Stimulated activated CD8-positive, alpha-beta memory T cell treated with anti-CD3 and anti-CD28 coated beads, Interleukin-7, amount 100 ng/mL, for 24 hours (primary cell): ENCODE data around the gene BTG2.
"Not testable (repeated sequence)": the region's sequence is repeated elsewhere in the genome, so short reads cannot be mapped to it uniquely, and the experiment has no call there.

ENCODE experiments used
- DNase-seq: peaks from one replicate; pipeline ENCODE4 v3.0.0-alpha.2; 2020; ENCODE audit warnings: low read depth

Gene BTG2

DNA sequence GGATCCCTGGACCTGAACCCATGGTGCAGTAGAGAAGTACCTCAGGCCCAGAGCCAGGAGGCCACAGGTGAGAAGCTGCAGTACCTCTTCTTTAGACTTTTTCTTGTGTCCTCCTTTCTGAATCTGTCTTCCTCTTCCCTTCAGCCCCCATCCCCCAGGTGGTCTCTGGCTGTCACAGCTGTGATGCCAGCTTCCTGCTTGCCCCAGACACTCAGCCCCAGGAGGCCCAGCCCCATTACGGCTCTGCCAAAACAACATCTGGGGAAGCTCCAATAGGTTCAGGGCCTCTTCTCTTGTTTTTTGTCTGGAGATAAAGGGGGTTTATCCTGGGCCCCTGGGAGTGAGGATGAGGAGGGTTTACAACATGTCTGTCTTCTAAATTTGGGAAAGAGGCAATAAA lies 9.5 kb upstream of the BTG2 start:
- DNase-seq = no peak

DNA sequence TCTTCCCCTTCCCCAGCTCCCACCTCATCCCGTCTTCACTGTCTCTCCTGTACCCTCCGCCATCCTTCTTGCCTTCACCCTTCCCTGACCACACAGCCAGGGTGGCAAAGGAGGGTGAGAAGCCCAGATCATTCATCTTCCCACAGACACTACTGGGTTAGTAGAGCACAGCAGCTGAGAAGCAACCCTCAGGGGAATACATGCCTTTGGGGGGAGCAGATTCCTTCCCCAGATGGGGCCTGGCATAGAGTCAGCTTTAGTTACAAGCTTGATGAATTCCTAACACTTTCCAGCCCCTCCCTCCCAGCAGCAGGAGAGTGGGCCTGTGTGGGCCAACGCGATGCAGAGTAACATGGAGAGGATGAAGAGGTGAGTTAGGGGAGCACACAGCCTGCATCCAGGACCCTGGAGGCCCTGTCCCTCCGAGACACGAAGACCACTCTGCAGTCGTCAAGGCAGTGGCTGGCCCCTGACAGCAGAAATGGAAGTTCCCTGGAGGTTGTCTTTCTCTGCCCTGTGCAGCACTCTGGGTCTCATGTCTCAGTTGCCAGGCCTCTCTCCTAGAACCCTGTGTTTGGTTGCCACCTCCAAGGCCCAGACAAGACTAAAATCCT lies 8.8 kb upstream of the BTG2 start:
- no peak for DNase-seq

DNA sequence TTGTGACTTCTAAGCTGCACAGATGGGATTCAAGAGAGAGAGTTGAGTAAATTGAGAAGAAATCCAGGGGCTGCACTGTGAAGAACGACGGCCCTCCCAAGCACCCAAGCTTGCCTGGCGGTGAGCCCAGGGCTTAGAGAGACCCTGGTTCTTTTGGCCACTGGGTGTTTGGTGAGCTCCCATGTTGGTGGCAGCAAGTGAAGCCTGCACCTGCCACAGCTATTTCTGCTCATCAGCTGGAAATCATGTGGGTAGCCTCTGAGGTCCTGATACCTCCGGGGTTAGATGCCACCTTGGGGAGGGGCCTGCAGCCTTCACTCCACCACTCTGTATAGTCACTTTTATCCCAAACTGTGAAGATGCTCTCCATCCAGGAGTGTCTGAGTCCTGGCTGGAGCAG lies 6.2 kb upstream of the BTG2 start:
- no peak for DNase-seq

DNA sequence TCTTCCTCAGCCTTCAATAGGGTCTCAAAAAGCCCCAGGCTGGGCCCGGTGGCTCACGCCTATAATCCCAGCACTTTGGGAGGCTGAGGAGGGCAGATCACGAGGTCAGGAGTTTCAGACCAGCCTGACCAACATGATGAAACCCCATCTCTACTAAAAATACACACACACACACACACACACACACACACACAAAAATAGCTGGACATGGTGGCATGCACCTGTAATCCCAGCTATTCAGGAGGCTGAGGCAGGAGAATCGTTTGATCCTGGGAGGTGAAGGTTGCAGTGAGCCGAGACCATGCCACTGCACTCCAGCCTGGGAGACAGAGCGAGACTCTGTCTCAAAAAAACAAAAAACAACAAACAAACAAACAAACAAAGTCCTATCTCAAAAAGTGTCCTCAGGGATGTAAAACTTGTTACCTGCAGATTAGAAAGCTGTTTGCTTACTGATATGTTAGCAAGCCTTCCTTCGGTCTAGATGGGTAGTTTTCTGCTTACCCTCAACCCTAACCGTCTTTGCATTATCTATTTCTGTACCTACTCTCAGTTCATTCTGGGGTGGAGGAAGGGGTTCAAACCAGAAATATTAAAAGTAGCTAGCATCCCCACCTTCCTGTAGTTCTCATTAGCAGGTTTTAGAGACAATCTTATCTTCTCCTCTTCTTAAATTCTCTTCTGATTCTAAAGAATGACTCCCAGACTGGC lies 5.4 kb upstream of the BTG2 start:
- not testable (repeated sequence) for DNase-seq

DNA sequence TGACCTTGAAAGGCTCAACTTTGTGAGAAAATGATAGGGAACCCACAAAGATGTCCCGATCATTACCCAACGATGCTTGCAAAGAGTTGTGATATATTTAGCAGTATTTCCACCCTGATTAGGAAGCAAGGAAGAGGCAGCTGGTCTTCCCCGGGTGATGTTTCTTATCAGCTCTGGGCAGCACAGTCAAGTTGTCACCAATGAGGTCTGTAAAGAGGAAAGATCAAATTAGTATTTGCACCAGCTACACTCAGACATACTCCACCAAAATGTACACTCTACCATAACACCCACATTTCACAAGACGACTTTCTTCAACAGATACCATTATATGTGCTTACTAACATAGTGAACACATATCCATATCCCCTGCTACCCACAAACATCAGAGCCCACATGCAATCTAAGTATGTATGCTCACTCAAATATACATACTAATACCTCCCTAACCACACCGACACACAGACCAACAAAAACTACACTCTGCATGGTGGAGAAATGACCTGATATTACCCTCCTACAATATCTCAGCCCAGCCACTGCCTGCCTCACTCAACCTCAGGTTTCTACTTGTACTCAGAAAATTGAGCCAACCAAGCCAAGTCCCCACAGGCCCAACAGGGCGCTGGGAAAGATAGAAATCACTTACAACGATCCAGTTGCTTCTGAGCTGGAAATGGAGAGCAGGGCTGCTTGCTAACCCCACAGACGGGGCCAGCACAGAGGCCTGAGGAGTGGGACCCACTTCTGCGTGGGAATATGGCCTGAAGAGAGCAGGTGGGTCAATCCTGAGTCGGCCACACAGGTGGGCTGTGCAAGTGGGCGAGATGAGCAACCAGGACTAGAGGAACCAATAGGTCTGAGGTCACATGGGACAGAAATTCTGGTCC lies 4.6 kb upstream of the BTG2 start:
- DNase-seq = no peak

DNA sequence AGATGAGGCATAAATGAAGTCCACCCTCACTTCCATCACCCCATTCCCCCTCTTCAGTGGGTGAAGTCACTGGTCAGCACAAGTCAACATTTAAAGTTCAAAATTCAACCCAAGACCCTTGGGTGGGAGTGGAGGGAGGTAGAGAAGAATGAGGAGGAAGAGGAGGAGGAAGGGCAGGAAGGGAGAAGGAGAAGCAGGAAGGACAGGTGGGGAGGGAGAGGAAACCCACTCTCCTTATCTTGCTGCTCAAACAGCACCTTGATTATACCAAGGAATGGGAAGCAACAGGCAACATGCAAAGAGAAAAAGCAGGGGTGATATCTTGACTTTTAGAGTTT lies 4.0 kb upstream of the BTG2 start:
- DNase-seq = no peak

DNA sequence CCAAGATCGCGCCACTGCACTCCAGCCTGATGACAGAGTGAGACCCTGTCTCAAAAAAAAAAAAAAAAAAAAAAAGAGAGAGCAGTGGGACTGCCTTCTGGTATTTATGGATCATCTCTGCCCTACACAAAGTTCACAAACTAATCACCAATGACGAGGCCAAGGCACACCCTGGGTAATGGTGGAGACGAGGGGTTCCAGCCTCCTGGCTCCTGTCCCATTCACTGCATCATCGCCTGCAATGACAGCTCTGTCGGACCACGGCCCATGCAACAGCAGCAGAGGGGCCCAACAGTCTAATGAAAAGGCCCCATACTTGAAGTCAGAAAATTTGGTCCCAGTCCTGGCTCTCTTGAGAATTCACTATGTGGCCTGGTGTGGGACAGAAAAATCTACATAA lies 2.9 kb upstream of the BTG2 start:
- no peak for DNase-seq

DNA sequence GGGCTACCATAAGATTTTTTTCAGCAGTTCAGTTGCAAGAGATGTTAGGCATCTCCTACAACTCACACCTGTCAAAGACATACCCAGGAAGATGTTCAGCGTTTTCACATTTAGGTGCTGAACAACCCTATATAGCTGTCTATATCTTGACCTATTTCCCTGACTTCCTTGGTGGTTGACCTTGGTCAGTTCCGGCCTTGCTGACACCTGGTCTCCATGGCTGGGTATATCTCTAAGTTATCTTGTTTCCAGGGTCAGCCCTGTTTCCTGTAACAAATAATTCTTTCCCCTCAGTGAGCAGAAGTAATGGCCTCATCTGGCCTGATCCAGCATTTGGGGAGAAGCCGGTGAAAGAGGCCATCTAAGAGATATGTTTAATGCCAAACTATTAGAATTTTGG lies 2.4 kb upstream of the BTG2 start:
- no peak for DNase-seq

DNA sequence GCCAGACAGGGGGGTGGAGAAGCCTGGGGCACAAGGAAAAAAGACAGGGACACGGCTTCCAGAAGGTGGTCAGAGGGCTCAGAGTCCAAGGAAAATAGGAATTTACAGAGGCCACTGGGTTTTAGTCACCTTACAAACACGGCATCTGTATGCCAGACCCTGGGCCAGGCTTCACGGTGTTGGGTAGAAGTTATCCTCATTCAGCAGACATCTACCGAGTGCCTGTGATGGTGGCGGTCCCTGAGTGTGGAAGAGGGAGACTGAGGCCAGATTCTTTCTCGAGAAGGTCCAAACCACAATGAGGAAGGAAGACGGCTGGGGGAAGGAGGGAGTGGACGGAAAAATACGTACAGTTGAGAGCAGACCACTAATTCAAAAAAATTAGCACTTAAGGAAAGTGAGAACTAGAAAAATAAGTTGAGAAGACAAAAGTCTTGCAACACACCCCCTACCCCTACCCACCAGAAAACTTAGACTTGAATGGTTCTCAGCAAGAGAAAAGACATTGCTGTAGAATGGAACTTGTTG lies 864 bp upstream of the BTG2 start:
- DNase-seq = no peak

DNA sequence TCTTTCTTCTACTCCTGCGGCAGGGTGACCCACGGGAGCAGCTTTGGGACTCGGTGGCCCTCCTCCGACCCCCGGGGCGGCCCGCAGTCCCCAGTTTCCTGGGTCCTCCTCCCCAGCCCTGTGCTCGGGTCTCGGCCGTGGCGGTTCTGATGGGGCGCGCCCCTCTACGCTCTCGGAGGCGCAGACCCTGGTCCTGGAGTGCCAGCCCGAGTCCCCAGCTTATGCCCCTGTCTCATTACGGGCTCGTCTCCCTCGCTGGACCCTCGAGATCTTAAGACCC lies 430 bp downstream of the BTG2 start:
- no peak for DNase-seq

DNA sequence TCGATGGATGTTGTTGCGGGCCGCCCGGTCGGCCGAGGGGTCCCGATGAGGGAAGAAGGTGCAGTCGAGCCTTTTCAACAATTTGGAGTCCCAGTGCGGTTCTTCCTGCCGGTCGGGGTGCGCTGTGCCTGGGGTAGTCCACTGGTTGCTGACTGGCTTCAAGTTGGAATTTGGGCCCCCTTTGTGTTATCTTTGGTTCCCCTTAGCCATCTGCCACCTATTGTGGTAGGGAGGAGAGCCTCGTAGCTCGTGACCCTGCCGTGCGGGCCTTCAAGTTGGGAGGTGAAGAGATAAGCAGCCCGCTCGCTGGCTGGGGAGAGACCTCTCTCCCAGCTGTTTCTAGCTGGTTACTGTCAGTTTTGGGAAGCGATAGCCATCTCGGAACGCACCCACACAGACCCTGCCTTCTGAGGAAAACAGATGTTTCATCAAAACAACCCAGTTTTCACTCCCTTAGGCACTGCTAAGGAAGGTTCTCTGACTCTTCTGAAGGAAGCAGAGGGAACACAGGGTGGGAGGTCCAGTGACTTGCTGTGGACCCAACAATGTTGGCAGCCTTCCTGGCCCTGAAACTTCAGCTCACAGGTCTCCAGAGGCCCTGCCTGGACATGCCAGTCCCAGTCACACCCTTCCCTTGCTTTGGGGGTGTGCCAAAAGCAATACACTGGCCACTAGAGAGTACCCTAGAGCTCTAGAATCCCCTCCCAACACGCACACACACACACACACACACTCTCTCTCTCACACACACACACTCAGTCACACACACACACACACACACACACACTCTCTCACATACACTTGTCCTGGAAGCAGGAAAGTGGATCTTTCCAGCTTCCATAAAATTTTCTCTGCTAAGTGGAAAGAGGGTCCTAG lies 1.0 kb downstream of the BTG2 start:
- no peak for DNase-seq

DNA sequence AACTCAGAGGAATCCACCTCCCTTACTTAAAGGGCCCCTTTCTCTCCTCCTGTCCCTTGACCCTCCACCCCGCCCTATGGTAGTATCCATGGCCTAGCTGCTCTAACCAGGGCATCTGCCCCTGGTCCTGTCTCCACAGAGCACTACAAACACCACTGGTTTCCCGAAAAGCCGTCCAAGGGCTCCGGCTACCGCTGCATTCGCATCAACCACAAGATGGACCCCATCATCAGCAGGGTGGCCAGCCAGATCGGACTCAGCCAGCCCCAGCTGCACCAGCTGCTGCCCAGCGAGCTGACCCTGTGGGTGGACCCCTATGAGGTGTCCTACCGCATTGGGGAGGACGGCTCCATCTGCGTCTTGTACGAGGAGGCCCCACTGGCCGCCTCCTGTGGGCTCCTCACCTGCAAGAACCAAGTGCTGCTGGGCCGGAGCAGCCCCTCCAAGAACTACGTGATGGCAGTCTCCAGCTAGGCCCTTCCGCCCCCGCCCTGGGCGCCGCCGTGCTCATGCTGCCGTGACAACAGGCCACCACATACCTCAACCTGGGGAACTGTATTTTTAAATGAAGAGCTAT lies 1.7 kb downstream of the BTG2 start:
- DNase-seq = no peak

DNA sequence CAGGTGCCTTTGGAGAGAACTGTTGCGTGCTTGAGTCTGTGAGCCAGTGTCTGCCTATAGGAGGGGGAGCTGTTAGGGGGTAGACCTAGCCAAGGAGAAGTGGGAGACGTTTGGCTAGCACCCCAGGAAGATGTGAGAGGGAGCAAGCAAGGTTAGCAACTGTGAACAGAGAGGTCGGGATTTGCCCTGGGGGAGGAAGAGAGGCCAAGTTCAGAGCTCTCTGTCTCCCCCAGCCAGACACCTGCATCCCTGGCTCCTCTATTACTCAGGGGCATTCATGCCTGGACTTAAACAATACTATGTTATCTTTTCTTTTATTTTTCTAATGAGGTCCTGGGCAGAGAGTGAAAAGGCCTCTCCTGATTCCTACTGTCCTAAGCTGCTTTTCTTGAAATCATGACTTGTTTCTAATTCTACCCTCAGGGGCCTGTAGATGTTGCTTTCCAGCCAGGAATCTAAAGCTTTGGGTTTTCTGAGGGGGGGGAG lies 2.4 kb downstream of the BTG2 start:
- no peak for DNase-seq

DNA sequence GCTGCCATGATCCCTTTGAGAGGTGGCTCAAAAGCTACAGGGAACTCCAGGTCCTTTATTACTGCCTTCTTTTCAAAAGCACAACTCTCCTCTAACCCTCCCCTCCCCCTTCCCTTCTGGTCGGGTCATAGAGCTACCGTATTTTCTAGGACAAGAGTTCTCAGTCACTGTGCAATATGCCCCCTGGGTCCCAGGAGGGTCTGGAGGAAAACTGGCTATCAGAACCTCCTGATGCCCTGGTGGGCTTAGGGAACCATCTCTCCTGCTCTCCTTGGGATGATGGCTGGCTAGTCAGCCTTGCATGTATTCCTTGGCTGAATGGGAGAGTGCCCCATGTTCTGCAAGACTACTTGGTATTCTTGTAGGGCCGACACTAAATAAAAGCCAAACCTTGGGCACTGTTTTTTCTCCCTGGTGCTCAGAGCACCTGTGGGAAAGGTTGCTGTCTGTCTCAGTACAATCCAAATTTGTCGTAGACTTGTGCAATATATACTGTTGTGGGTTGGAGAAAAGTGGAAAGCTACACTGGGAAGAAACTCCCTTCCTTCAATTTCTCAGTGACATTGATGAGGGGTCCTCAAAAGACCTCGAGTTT lies 3.1 kb downstream of the BTG2 start:
- no peak for DNase-seq

DNA sequence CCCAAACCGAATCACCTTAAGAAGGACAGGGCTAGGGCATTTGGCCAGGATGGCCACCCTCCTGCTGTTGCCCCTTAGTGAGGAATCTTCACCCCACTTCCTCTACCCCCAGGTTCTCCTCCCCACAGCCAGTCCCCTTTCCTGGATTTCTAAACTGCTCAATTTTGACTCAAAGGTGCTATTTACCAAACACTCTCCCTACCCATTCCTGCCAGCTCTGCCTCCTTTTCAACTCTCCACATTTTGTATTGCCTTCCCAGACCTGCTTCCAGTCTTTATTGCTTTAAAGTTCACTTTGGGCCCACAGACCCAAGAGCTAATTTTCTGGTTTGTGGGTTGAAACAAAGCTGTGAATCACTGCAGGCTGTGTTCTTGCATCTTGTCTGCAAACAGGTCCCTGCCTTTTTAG lies 3.6 kb downstream of the BTG2 start:
- DNase-seq = no peak

DNA sequence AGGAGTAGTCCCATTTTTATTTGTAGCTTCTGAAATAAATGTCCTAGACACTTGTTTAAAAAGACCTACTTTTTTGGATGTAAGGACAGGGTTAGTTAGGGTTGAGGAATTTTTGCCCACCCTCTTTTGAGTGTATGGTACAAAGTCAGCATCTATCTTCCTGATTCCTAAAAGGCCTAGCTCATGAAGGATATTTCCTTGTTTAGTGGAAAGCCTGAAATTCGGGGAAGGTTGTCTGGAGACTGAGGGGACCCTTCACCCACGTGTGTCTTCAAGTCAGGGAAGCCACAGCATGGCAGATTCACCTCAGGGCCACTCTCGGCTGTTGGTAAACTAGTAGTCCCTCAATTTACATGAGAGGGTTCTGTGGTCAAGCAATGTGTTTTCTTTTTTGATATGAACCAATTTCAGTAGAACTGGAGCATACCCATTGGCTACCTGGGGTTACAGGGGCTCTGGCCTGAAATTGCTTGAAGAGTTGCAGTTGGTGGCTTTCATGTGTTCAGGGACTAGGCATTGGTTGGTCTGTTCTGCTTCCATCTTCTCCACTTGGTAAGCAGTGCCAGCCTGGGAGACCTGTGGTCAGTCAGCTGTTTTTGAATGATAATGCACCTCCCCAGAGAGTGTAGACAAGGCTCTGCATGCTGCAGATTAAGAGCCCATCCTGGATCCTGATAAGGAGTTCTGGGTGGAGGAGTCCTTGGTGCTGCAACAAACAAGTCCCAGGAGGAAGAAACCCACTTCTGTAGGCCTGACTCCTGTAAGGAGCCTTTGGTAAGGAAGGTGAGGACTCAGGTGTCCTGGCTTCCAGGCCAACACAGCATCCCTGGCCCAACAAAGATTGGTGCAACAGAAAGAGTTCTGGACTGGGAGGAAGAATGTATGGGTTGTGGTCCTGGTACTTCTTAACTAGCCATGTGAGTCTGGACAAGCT lies 6.3 kb downstream of the BTG2 start:
- DNase-seq = no peak

DNA sequence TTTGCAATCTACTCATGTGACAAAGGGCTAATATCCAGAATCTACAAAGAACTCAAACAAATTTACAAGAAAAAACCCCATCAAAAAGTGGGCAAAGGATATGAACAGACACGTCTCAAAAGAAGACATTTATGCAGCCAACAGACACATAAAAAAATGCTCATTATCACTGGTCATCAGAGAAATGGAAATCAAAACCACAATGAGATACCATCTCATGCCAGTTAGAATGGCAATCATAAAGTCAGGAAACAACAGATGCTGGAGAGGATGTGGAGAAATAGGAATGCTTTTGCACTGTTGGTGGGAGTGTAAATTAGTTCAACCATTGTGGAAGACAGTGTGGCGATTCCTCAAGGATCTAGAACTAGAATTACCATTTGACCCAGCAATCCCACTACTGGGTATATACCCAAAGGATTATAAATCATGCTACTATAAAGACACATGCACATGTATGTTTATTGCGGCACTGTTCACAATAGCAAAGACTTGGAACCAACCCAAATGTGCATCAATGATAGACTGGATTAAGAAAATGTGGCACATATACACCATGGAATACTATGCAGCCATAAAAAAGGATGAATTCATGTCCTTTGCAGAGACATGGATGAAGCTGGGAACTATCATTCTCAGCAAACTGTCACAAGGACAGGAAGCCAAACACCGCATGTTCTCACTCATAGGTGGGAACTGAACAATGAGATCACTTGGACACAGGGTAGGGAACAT lies 8.9 kb downstream of the BTG2 start:
- DNase-seq = not testable (repeated sequence)

DNA sequence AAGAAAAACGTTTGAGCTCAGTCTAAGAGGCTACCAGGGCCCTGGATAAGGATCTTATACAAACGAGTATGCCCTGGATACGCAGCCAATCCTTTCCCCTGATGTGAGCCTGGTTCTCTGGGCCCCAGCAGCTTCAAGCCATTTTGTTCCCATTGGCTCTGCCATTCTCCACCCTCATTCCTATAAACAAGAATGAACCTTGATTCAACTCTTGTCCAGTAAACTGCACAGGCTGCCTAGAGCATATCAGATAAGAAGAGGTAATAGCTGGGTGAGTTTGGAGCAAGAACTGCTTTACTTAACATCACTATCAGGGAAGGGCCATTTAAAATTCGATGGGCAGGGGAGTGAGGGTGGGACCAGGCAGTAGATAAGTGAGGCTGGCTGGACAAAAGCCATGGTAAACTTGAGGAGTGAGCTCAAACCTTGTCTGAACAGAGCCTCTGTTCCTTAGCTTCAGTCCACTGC lies 11.3 kb downstream of the BTG2 start:
- DNase-seq = no peak
